ENCODE measurements around the gene GORAB. TPM values are rescaled to one million over a fixed set of nuclear protein-coding genes. Genes with fewer than 3 reads are reported as not detected.

GORAB gene
- total RNA-seq, 1 donor from 2014 or later = 4.9 TPM

DNA sequence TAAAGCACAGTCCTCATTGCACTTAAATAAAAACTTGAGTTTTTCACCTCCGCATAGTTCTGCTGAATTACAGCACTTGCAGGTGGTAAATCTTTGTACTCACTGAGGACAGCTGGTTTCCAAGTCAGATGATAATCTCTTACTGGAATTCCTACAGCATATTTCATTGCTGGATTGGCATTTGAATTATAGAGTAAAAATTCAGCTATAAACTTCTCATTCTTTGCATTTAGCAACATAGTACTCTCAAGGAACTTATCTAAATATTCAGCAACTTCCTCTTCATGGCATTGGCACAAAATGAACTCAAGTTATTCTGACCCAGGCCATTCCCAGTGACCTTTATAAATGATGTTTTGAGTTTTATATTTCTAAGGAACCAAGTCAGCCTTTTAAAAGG lies 23.4 kb downstream of the GORAB start:
- Histone ChIP-seq H3K4me1 (no peaks in the 10 kb centered on the region), H3K27me3 (no peaks in the 10 kb centered on the region), H3K27ac (no peak overlapping the region), H3K36me3 (peaks cover 20 to 24% of the 10 kb centered on the region in 2 donors), H3K4me3 (no peak overlapping the region), H3K9me3 (no peaks in the 10 kb centered on the region)
- TF ChIP-seq, protein P1, sequence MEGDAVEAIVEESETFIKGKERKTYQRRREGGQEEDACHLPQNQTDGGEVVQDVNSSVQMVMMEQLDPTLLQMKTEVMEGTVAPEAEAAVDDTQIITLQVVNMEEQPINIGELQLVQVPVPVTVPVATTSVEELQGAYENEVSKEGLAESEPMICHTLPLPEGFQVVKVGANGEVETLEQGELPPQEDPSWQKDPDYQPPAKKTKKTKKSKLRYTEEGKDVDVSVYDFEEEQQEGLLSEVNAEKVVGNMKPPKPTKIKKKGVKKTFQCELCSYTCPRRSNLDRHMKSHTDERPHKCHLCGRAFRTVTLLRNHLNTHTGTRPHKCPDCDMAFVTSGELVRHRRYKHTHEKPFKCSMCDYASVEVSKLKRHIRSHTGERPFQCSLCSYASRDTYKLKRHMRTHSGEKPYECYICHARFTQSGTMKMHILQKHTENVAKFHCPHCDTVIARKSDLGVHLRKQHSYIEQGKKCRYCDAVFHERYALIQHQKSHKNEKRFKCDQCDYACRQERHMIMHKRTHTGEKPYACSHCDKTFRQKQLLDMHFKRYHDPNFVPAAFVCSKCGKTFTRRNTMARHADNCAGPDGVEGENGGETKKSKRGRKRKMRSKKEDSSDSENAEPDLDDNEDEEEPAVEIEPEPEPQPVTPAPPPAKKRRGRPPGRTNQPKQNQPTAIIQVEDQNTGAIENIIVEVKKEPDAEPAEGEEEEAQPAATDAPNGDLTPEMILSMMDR (IDR thresholded peaks at IDR 0.05) = no peak
- intact Hi-C loops (cut with DNase I) = no loop called here
- DNase-seq (ENCODE audit: low spot score in 2 of 2) = no peak

DNA sequence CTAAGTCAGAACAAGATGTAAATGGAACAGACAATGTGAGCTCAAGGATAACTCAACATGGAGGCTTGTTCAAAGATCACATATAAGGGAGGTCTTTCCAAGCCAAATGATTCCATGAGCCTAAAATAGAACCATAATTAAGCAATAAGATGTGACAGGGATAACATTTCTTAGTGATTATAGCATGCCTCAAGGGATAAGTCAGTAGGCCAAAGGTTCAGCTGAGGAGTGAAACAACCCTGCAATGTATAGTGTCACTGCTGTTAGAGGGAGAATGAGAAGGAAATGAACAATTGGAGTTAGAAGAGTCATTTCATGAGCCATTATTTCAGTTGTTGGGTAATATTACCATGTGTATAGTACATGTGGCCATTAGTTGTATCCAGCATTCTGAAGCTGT lies 25.0 kb downstream of the GORAB start:
- H3K4me1 ChIP-seq = no peaks in the 10 kb centered on the region
- intact Hi-C loops (cut with DNase I) = no loop called here
- H3K27ac ChIP-seq = no peak overlapping the region
- H3K4me3 ChIP-seq = no peak overlapping the region
- H3K27me3 ChIP-seq = no peaks in the 10 kb centered on the region
- TF ChIP-seq, protein P1 (IDR thresholded peaks at IDR 0.05) = no peak
- no peak for DNase-seq (ENCODE audit: low spot score in 2 of 2)
- peaks cover 9 to 18% of the 10 kb centered on the region in 2 donors for H3K36me3 ChIP-seq
- H3K9me3 ChIP-seq = no peaks in the 10 kb centered on the region

- TF ChIP-seq, protein P1 (IDR thresholded peaks at IDR 0.05) = no peak
- intact Hi-C loops (cut with DNase I) = no loop called here
- Histone ChIP-seq H3K27ac (no peak overlapping the region), H3K27me3 (no peaks in the 10 kb centered on the region), H3K4me1 (peaks cover 4 to 15% of the 10 kb centered on the region in 2 donors), H3K9me3 (no peaks in the 10 kb centered on the region), H3K36me3 (peaks cover 0 to 8% of the 10 kb centered on the region in 2 donors), H3K4me3 (no peak overlapping the region)
- no peak for DNase-seq (ENCODE audit: low spot score in 2 of 2)
Observed at GRCh38 chr1:170558731-170559130, 26.8 kb downstream of the GORAB start.

DNA sequence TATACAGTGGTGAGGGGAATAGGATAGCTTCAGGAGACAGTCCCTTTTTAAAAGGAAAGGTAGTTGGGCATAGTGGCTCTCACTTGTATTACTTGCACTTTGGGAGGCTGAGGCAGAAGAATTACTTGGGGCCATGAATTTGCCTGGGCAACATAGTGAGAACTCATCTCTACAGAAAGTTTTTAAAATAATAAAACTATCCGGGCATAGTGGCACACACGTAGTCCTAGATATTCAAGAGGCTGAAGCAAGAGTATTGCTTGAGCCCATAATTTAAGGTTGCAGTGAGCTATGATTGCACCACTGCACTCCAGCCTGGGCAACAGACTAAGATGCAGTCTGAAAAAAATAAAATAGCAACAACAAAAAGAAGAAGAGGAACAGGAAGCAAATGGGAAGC lies 27.2 kb downstream of the GORAB start:
- Histone ChIP-seq H3K4me3 (no peak overlapping the region), H3K36me3 (peaks cover 0 to 4% of the 10 kb centered on the region in 2 donors), H3K27me3 (no peaks in the 10 kb centered on the region), H3K4me1 (peaks cover 4 to 20% of the 10 kb centered on the region in 2 donors), H3K9me3 (no peaks in the 10 kb centered on the region), H3K27ac (no peak overlapping the region)
- no peak for DNase-seq (ENCODE audit: low spot score in 2 of 2)
- TF ChIP-seq, protein P1 (IDR thresholded peaks at IDR 0.05) = no peak
- intact Hi-C loops (cut with DNase I) = no loop called here

- DNase-seq (ENCODE audit: low spot score in 2 of 2) = no peak
- H3K36me3 ChIP-seq = no peaks in the 10 kb centered on the region
- H3K27me3 ChIP-seq = no peaks in the 10 kb centered on the region
- TF ChIP-seq, protein P1 (IDR thresholded peaks at IDR 0.05) = no peak
- H3K4me3 ChIP-seq = no peak overlapping the region
- H3K9me3 ChIP-seq = no peaks in the 10 kb centered on the region
- H3K27ac ChIP-seq = no peak overlapping the region
- intact Hi-C loops (cut with DNase I) = loop anchor here (10.0 kb wide), 1 partner anchor 104 kb away; the partner anchor contains the start of gene PRRX1
- peaks cover 4 to 23% of the 10 kb centered on the region in 2 donors for H3K4me1 ChIP-seq
Observed at GRCh38 chr1:170560681-170561285, 28.8 kb downstream of the GORAB start.
